Skeletal muscle tissue (tissue), 4 donors: ENCODE results near the gene PASK. TPM values are rescaled to one million over a fixed set of nuclear protein-coding genes. Genes with fewer than 3 reads are reported as not detected.

Source experiments
- H3K27ac ChIP-seq: one replicate; pipeline ENCODE4 v1.7.0; 2013; ENCODE audit warnings: mild to moderate bottlenecking, low read depth, low read length, inconsistent platforms
- H3K27me3 ChIP-seq, 3 donors: one replicate each; pipeline ENCODE4 v1.7.0; 2013; ENCODE audit warnings: low read length in 3 of 3; ENCODE audit not compliant: control insufficient read depth in 3 of 3, insufficient read depth in 3 of 3
- H3K36me3 ChIP-seq, 3 donors: one replicate each; pipeline ENCODE4 v1.7.0; 2013; ENCODE audit warnings: low read length in 3 of 3; ENCODE audit not compliant: control insufficient read depth in 3 of 3, insufficient read depth in 3 of 3
- H3K4me1 ChIP-seq, 3 donors: one replicate each; pipeline ENCODE4 v1.7.0; 2013; ENCODE audit warnings: low read length in 3 of 3, mild to moderate bottlenecking in 3 of 3; ENCODE audit not compliant: control insufficient read depth in 3 of 3, insufficient read depth in 3 of 3
- H3K4me3 ChIP-seq, 3 donors: one replicate each; pipeline ENCODE4 v1.7.0; 2013; ENCODE audit warnings: low read length in 3 of 3
- H3K9ac ChIP-seq, 3 donors: one replicate each; pipeline ENCODE4 v1.7.0; 2013; ENCODE audit warnings: low read length in 3 of 3, mild to moderate bottlenecking in 3 of 3, moderate library complexity in 2 of 3, low read depth in 1 of 3
- H3K9me3 ChIP-seq, 3 donors: one replicate each; pipeline ENCODE4 v1.7.0; 2013; ENCODE audit warnings: low read length in 3 of 3; ENCODE audit not compliant: control insufficient read depth in 3 of 3
- total RNA-seq: library from RNA; depleted of rRNA; stranded (reverse); fragments of >200 nt; gene quantifications from one replicate; pipeline ENCODE4 v1.2.3, GENCODE V29; 2014
- donor health status: Osteomylitis.

PASK gene
- total RNA-seq, 1 donor from 2014 or later, result 3.7 TPM

DNA sequence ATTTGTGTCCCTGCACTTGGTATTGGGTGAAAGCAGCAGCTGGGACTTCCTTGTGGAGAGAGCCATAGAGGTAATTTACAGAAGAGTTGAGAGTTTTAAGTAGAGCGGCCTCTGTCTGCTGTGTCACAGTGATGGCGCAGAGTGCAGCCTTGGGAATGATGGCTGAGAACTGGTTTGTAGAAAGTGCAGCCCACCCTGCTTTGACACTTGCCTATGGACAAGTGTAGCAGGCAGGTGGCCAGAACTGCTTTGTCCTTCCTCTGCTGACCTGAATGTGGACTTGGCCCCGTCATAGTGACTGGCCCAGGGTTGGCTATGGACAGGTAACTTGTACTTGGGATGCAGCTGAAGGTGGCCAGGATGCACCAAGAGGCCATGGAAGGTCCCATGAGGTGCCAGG, 32.9 kb upstream of the PASK start:
- no peaks in the 10 kb centered on the region for H3K4me1 ChIP-seq
- no peak overlapping the region for H3K9ac ChIP-seq
- peaks cover 0 to 4% (median 0%) of the 10 kb centered on the region in 3 donors for H3K27me3 ChIP-seq
- H3K4me3 ChIP-seq, result no peak overlapping the region
- H3K36me3 ChIP-seq, result peaks cover 17 to 33% (median 23%) of the 10 kb centered on the region in 3 donors
- no peak overlapping the region for H3K27ac ChIP-seq
- no peaks in the 10 kb centered on the region for H3K9me3 ChIP-seq

DNA sequence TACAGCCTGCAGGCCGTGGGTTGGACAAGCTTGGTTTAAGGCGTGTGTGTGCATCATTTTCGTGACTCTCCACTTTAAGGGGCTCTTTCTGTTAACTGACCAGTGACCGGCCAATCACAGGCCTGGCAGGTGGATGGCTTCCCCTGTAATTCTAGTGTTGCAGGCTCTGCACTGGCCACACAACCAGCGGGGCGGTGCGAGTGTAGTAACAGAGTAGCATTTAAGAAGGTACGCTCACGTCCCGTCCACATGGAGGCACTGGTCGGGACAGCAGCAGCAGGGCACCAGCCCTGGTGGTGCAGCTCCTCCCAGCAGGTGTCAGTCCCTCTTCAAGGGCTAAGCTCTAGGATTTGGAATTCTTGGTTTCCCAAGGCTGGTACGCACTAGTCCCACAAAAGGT, 31.2 kb upstream of the PASK start:
- H3K4me3 ChIP-seq, result no peak overlapping the region
- H3K9me3 ChIP-seq, result no peaks in the 10 kb centered on the region
- no peak overlapping the region for H3K27ac ChIP-seq
- no peak overlapping the region for H3K9ac ChIP-seq
- no peaks in the 10 kb centered on the region for H3K4me1 ChIP-seq
- H3K36me3 ChIP-seq, result peaks cover 22 to 37% (median 23%) of the 10 kb centered on the region in 3 donors
- no peaks in the 10 kb centered on the region for H3K27me3 ChIP-seq

DNA sequence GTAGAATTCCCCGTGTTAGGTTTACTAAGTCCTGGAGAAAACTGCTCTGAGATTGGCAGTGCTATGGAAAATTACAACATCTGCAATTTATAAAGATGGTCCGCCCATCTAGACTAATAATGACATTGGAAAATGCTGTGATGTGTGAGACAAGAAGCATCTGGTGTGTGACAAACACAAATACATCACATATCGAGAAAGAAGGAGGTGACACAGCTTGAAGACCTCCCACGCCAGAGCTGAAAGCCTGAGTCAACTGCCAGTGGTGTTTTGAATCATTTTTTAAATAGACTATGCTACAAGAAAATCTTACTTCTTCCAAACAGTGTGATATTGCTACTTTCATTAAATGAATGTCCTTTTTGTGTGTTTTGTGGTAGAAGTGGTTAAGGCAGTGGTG, 30.6 kb upstream of the PASK start:
- Histone ChIP-seq H3K36me3 (peaks cover 22 to 43% (median 29%) of the 10 kb centered on the region in 3 donors), H3K4me1 (no peaks in the 10 kb centered on the region), H3K9me3 (no peaks in the 10 kb centered on the region), H3K4me3 (no peak overlapping the region), H3K27ac (no peak overlapping the region), H3K27me3 (no peaks in the 10 kb centered on the region), H3K9ac (no peak overlapping the region)

DNA sequence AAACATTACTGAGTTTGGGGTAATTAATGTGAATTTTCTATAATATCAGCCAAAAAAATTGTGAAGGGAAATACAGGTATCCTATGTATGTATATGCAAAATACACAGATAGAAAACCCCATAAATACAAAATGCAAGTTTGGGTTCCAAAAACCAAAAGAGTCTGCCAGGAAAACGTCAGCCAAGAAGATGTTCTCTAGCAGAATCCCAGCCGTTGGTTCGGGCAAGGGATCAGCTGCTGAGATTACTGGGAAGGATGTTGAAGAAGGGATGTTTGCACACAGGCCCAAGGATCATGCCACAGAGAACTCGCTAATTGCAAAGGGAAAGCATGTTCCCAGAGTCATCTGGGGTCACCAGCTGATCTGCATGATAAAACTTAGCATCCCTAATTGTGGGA, 29.7 kb upstream of the PASK start:
- H3K4me1 ChIP-seq, result no peaks in the 10 kb centered on the region
- H3K27me3 ChIP-seq, result no peaks in the 10 kb centered on the region
- H3K4me3 ChIP-seq, result no peak overlapping the region
- H3K9ac ChIP-seq, result no peak overlapping the region
- no peak overlapping the region for H3K27ac ChIP-seq
- H3K36me3 ChIP-seq, result peaks cover 25 to 47% (median 30%) of the 10 kb centered on the region in 3 donors
- H3K9me3 ChIP-seq, result no peaks in the 10 kb centered on the region

DNA sequence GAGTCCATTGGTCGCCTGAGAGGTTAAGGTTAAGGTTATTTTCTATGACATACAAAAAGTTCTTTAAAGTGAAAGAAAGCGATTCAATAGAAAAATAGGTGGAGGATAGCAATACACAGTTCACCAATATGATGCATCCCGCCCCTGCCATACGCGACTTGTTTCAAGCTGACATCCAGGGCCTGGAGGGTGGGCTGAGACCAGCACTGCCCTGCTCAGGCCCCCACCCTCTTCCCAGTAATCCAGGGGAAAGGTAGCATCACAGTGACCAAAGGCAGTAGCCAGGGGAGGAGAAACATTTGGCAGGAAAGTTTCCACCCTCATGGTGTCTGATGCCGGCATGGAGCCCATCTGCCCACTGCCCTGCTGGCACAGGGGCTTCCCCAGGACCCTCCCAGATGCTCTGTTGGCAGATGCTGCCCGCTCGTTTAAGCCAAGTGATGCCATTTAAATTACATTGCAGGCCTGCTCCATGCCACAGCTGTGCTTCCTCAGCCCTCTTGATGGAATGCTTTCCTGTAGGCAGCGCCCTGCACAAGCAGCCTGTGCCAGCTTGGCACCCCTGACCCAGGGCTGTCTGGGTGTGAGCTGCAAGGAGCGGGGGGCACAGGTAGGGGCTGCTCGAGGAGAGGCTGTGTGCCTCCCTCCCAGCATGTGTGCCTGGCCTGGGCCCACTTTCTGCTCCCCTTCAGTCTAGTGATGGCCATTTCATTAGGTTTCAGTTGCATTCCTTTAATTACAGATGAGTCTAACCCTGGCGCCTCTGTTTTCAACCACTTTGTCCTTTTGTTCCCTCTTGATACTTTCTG, 28.5 kb upstream of the PASK start:
- no peak overlapping the region for H3K27ac ChIP-seq
- H3K9ac ChIP-seq, result no peak overlapping the region
- H3K9me3 ChIP-seq, result no peaks in the 10 kb centered on the region
- no peak overlapping the region for H3K4me3 ChIP-seq
- H3K27me3 ChIP-seq, result no peaks in the 10 kb centered on the region
- no peaks in the 10 kb centered on the region for H3K4me1 ChIP-seq
- peaks cover 19 to 39% (median 26%) of the 10 kb centered on the region in 3 donors for H3K36me3 ChIP-seq

DNA sequence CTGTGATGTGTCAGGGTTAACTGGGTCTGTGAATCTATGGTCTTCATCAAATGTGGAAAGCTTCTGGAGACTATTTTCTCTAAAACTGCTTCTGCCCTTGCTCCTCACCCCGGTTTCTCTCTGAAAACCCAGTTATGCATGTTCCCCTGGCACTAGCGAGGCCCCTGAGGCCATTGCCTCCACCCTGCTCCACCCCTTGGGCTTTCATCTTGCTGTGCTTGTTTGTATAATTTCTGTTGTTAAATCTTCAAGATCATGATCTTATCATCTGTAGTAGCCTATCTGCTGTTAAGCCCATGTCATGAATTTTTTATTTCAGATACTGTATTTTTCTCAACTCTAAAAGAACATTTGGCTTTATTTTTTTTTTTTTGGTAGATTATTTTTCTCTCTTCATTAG, 24.3 kb upstream of the PASK start:
- Histone ChIP-seq H3K9ac (no peak overlapping the region), H3K4me3 (no peak overlapping the region), H3K27me3 (no peaks in the 10 kb centered on the region), H3K36me3 (peaks cover 34 to 53% (median 41%) of the 10 kb centered on the region in 3 donors), H3K4me1 (no peaks in the 10 kb centered on the region), H3K9me3 (peaks cover 4 to 13% (median 9%) of the 10 kb centered on the region in 3 donors), H3K27ac (no peak overlapping the region)

DNA sequence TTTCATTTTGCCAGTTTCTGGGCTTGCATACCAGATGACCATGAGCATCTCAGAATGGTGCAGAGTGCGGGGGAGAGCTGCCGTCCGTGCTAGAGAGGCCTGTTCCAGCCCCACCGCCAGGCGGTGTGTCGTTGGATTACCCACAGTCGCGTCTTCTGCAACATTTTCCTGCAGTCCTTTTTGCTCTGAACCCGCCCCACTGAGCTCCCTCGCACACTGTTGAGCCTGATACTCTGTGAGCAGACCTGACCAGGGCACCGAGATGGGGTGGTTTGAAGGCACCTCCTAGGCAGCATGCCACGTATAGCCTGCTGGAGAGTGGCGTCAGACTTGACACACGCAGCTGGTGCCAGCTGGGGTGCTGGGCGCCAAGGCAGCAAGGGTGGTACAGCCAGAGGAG, 19.1 kb upstream of the PASK start:
- Histone ChIP-seq H3K4me3 (no peak overlapping the region), H3K9ac (no peak overlapping the region), H3K9me3 (peaks cover 4 to 13% (median 9%) of the 10 kb centered on the region in 3 donors), H3K4me1 (peaks cover 0 to 6% (median 4%) of the 10 kb centered on the region in 3 donors), H3K36me3 (peaks cover 55 to 62% (median 56%) of the 10 kb centered on the region in 3 donors), H3K27me3 (no peaks in the 10 kb centered on the region), H3K27ac (no peak overlapping the region)

DNA sequence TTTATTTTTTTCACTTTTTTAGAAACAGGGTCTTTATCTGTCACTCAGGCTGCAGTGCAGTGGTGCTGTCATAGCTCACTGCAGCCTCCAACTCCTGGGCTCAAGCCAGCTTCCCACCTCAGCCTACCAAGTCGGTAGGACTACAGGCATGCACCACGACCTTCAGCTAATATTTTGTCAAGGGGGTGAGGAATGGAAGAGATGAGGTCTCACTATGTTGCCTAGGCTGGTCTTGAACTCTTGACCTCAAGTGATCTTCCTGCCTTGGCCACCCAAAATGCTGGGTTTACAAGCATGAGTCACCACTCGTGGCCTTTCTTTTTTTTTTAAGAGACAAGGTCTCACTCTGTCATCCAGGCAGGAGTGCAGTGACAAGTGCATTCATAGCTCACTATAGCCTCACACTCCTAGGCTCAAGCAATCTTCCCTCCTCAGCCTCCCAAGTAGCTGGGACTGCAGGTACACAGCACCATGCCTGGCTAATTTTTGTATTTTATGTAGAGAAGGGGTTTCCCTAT, 14.4 kb upstream of the PASK start:
- Histone ChIP-seq H3K36me3 (peaks cover 36 to 44% (median 40%) of the 10 kb centered on the region in 3 donors), H3K9ac (no peak overlapping the region), H3K4me1 (peaks cover 22 to 27% (median 25%) of the 10 kb centered on the region in 3 donors), H3K27ac (no peak overlapping the region), H3K9me3 (no peaks in the 10 kb centered on the region), H3K4me3 (no peak overlapping the region), H3K27me3 (no peaks in the 10 kb centered on the region)

DNA sequence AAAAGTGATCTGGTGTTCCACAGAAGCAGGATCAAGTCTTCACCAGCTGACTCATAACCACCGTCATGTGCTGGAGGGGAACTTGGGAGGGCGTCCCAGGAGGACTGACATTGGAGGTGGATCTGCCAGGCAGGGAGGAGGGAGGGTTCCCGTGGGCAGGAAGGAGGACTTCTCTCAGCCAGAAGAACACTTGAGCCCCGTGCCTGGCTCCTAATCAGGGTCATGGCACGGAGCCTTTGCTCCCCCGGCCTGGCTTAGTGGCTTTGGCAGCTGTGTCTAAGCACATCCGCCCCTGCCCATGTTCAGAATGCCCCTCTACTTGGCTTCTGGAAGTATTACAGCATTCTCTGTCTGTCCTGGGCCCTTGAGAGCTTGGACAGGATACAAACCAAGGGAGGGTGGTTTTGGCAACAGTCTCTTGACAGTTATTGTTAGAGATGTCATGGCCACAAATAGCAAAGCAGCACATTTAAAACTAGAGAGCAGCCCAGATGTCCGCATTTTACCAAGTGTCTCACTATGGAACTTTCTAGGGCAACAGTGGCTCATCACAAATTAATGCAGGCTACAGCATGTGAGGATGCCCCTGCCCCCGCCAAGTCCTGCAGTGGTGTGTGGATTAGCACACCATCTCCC, 12.5 kb upstream of the PASK start:
- peaks cover 38 to 43% (median 42%) of the 10 kb centered on the region in 3 donors for H3K36me3 ChIP-seq
- H3K4me3 ChIP-seq, result peak overlapping the region; percentile 27 to 48 (median 30)
- peak overlapping the region; percentile 46 to 71 (median 48) for H3K9ac ChIP-seq
- no peaks in the 10 kb centered on the region for H3K9me3 ChIP-seq
- H3K4me1 ChIP-seq, result peaks cover 22 to 27% (median 25%) of the 10 kb centered on the region in 3 donors
- H3K27ac ChIP-seq, result peak overlapping the region; percentile 94
- no peaks in the 10 kb centered on the region for H3K27me3 ChIP-seq

DNA sequence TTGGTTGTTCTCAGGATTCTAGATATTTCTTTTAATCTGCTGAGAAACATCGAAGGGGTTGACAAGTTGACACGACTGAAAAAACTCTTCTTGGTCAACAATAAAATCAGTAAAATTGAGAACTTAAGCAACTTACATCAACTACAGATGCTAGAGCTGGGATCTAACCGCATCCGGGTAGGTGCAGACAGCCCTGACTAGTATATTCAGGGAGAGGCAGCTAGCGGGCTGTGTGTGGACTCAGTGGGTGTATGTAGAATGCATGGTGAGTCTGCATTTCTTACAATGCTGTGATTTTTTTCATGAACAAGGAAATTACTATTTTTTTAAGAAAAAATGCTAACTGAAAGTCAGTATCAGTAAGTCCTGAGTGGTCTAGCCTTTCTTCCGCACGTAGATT, 11.0 kb upstream of the PASK start:
- Histone ChIP-seq H3K4me1 (peaks cover 22 to 27% (median 25%) of the 10 kb centered on the region in 3 donors), H3K9me3 (no peaks in the 10 kb centered on the region), H3K27me3 (no peaks in the 10 kb centered on the region), H3K36me3 (peaks cover 33 to 38% (median 35%) of the 10 kb centered on the region in 3 donors), H3K27ac (no peak overlapping the region), H3K9ac (no peak overlapping the region), H3K4me3 (no peak overlapping the region)
